Left renal pelvis (tissue), 4 donors: ENCODE measurements around the gene HERC2. TPM values are rescaled to one million over a fixed set of nuclear protein-coding genes. Genes with fewer than 3 reads are reported as not detected.
"Not testable (repeated sequence)": the region's sequence is repeated elsewhere in the genome, so short reads cannot be mapped to it uniquely, and the experiment has no call there.

Experiments
- DNase-seq, 4 donors: peaks; one replicate each; pipeline ENCODE4 v3.0.0-alpha.2; 2013; ENCODE audit warnings: low read depth in 4 of 4, low spot score in 3 of 4
- polyA plus RNA-seq, 4 donors: library from polyadenylated mRNA; unstranded; fragments of 120-200 nt; gene quantifications; one replicate each; pipeline ENCODE4 v1.2.1, GENCODE V29; 2013; ENCODE audit not compliant: insufficient read length in 4 of 4

Gene HERC2
- polyA plus RNA-seq, 4 donors: 36.8 to 60.4 (median 45.5) TPM

DNA sequence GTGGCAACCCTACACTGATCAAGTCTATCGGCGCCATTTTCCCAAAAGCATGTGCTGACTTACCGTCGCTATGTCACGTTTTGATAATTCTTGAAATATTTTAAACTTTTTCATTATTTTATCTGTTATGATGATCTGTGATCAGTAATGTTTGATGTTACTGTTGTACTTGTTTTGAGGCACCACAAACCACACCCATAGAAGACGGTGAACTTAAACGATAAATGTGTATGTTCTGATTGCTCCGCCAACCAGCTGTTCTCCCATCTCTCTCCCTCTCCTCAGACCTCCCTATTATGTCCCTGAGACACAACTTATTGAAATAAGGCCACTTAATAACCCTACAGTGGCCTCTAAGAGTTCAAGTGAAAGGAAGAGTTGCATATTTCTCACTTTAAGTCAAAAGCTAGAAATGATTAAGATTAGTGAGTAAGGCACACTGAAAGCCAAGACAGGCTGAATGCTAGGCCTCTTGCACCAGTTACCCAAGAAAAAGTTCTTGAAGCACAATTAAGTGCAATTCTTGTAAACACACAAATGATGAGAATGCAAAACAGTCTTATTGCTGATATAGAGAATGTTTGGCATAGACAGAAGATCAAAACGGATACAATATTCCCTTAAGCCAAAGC, 184.5 kb downstream of the HERC2 start:
- DNase-seq: not testable (repeated sequence)

DNA sequence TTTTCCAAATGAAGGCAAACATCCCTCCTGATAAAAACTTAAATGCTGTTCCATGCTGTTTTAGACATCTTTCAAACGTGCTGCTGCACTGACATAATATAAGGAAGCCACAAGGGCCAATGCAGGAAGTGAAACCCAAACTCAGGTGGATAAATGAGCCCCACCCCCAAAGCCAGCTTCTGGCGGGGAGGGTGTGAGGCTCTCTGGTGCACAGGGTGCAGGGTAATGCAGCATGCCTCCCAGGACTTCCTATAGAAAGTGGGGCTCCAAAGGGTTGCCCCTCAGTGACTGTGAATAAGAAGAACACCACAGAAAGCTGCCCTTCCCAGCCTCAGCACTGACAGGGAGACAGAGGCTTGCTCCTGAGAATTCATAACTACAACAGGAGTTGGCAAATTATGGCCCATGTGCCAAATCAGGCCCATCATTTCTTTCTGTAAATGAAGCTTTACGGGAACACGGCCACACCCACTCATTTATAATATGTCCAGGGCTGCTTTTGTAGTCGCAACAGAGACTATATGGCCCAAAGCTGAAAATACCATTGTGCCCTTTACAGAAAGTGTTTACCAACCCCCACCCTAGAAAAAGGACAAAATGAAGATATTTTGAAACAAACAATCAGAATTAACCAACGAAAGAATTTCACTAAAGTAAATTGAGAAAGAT, 185.6 kb downstream of the HERC2 start:
- DNase-seq: not testable (repeated sequence)

DNA sequence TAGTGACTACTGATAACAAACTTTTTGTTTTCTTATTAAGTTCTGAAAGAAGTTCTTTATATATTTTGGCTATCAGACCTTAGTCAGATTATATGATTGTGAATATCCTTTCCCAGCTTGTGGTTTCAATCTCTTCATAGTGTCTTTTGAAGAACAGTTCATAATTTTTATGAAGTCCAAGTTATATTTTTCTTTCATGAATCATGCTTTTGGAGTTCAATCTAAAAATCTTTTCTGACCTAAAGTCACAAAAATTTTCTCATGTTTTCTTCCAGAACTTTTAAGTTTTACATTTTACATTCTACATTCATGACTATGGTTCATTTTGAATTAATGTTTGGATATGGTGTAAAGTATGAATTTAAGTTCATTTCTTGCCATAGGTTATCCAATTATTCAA, 188.7 kb downstream of the HERC2 start:
- no peak for DNase-seq

DNA sequence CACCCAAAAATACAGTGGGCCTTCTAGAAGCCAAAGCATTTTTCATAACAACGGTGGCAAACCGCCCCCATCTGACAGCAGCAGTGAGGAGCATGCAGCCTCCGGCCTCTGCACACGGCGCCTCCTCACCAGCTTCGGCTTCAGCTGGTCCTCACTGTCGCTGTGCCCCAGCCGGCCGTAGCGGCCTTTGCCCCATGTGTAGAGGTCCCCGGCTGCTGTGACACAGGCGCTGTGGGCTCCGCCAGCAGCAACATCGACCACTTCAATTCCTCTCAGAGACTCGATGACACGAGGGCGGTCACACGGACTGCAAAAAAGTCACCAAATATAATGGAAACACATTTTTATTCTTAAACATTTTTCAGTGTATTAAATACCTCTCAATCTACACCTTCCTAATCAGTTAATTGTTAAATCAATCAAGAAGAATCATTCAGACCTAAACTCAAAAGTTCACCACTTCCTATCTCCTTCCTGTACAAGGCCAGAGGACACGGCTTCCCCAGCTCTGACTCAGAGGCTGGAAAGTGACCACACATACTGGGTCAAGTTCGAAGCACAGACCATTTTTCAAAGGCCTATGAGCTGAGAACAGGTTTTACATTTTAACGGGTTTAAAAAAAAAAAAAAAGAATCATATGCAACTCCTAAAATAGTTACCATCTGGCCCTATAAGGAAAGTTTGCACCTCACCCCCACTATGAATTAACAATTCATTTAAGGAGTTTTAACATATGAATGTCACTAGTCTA, 189.3 kb downstream of the HERC2 start:
- DNase-seq: no peak

DNA sequence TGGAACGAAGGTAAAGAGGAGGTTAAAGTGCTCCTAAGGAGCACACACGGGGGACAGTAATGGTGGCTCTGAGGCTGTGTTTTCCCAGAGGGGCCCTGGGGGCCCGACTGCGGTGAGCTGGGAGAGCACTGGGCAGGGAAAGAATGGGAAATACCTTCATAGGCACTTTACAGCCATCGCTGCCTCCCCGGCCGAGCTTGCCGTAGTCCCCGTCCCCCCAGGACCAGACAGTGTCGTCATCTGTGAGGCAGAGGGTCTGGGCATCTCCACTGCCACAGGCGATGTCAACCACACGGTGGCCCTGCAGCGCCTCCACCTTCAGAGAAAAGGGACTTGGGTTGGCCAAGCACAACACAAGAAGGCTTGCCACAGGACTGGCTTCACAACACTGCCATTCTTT, 190.0 kb downstream of the HERC2 start:
- no peak for DNase-seq

DNA sequence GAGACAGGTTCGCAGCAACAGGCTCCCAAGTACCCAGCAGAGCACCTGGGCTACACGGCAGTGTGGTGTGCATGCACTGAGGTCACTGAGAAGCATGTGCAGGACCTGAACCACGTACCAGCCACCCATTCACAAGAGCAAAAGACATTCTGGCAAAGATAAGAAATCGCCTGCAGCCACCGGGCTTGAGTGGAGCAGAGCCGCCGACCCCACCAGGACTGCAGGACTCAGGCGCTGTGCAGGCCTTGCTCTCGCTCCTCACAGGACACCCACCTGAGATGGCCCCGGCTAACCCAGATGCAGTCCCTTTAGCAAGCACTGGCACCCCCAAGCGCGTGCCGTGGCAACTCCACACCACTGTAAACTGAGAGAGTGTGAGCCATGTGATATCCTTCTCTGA, 190.6 kb downstream of the HERC2 start:
- DNase-seq: no peak

DNA sequence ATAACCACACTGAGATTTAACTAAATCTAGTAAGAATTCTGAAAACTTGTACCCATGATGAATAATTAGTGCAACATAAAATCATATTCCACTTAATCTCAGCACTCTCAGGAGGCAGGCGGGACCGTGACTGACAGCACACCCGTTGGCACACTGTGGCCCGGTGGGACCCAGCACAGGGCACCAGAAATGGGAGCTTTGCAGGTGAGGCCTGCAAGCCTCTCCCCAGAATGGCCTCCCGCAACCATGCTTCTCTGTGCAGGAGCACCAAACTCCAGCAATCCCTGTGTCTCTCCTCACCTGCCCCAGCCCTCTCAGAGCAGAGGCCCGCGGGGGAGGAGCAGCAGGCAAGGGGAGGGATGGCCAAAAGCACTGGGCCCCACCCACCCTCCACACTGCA, 191.3 kb downstream of the HERC2 start:
- DNase-seq: no peak

DNA sequence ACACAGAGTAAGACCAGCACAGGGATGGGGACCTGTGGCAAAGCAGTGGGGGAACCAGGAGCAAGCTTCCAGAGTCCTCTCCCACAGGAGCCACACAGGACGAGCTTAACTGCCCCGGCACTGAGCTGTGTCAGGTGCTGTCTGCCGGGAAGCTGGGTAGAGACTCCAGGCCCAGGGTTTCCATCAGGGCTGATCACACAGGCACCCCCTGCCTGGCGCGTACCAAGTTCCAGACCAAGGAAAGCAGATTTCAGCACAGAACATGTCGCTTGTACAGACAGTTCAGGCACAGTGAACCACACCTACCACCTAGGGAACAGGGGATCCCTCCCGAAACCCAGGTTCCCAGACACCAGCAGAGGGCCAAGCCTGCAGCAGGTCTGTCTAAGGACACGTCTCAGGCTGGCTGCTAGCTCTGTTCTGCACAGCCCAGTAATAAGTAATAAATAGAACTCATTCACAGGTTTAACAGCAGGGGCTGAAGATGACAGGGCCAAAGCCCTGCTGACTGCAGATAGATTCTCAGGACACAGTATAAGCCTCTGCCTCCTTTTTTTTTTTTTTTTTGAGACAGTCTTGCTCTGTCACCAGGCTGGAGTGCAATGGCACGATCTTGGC, 192.6 kb downstream of the HERC2 start:
- DNase-seq: no peak

DNA sequence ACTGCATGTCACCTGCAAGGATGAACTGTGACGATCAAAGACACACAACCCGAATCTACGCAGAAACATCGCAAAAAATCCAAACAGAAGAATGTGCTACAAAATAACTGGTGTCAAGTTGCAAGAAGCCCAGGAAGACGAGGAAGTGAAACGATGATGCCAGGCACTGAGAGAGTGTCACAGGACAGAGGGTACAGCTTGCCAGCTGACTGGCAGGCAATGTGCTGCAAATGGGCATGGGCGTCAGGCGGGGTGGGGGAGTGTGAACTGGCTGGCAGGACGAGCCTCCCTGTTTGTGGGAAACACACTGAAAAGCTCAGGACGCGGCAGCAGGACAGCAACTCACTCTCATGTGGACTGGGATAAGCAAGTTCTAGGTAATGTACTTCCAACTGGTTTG, 193.9 kb downstream of the HERC2 start:
- no peak for DNase-seq

DNA sequence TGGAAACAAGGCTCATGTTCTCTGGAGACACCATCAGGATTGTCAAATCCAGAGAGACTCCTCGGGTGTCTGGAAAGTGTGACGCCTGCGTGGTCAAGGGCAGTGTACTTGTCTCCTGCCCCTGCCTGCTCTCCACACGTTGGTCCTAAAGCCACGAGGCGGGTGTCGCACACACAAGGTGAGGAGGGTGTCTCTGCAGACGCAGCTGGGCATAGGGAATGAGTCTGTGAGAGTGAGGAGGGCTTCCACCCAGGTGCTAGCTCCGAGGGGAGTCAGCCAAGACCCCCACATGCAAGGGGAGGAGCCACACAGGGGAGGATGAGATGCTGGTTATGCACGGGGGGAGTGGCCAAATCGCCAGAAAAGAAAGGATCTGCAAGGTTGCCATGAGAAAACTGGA, 194.9 kb downstream of the HERC2 start:
- no peak for DNase-seq

DNA sequence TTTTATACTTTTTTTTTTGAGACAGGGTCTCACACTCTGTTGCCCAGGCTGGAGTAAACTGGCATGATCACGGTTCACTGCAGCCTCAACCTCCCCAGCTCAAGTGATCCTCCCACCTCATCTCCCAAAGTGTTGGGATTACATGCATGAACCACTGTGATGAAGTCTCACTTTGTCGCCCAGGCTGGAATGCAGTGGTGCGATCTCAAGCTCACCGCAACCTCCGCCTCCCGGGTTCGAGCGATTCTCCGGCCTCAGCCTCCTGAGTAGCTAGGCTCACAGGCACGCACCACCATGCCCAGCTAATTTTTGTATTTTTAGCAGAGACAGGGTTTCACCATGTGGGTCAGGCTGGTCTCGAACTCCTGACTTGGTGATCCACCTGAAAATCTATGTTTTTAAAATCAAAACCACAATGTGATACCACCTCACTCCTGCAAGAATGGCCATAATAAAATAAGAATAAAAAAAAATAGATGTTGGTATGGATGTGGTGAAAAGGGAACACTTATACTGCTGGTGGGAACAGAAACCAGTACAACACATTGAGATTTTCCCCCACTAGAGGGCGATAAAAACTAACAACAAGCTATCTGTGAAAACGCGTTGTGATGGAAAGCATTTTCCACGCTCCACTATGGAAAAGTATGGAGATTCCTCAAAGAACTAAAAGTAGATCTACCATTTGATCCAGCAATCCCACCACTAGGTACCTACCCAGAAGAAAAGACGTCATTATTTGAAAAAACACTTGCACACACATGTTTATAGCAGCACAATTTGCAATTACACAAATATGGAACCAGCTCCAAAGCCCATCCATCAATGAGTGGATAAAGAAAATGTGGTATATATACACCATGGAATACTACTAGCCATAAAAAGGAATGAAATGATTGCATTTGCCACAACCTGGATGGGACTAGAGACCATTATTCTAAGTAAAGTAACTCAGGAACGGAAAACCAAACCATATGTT, 196.0 kb downstream of the HERC2 start:
- DNase-seq: no peak

DNA sequence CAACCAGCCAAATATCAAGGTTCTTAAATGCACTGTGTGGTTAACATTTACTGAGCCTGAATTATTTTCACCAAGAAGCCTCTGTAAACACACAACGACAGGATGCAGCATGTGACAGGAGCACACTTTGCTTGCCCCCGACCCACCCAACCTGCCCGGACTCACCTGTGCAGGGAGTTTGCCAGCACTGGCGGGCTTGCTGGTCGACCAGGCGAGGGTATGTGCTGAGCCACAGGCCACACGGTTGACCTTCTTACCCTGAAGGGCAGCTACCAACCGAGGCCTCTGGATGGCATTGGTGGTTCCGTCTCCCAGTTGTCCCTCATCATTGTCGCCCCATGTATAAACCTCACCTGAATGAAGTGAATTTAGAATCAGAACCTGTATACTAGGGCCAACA, 197.1 kb downstream of the HERC2 start:
- DNase-seq: no peak

DNA sequence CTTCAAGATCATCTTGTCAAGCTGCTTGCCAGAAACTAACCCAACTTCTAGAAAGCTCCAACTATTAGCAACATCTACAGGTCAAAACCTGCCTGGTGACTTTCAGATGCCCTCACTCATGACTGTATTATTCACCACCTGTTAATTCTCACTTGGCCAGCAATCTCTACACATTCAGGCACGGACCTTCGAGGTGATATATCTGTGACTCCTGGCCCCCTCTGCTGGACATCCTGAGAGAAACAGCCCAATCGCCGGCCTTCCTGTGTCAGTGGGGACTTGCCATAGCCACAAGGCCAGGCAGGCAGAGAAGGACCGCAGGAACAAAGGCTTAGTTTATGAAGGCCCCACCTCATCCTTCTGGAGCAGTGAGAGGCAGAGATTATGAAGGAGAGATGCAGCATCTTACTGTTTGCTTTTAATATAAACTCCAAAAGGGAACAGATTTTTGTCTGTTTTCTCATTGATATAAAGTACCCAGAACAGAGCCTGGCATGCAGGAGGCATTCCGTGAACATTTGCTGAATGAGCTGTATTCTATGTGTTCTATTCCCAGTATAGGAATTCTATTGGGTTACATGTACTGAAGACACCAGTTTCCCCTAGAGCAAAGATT, 198.5 kb downstream of the HERC2 start:
- DNase-seq: peak in 1 of 4 donors; percentile 59

DNA sequence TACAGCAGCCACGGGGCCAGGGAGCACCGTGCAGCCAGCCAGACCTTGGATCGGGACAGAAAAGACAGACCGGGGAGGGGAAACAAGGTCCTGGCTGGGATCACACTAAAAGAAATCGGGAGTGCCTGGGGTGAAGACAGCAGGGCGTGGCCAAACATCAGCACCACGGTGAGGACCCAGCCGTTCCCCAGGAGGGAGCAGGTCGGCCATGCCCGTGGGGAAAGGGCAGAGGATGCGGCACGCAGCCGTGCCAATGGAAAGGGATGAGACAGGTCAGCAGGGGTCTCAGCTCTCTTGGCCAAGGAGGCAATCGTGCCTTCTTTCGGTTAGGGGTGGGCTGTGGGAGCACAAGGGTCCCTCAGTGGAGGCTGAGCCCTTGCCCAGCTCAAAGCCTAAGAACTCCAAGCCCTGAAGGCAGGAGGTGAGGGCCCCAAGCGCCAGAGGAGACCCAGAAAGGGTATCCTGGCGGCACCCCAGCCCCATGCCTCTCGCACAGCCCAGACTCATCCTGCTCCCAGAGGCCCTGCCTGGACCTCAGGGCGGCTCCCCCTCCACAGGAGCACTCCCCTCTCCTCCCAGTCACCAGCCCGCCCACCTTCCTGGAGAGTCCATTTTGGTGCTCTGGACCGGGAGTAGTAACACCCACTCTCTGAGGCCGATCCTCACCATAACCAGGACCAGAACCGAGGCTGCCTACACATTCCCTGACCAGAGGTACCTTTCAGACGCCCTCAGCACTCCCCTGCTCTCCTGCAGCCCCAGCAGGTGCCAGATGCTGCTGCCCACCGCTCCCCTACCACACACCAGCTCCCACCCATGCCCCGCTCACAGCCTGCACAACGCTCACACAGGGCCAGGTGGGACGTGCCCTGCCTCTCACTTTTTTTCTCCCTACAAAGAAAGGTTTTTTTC, 199.7 kb downstream of the HERC2 start:
- DNase-seq: no peak

DNA sequence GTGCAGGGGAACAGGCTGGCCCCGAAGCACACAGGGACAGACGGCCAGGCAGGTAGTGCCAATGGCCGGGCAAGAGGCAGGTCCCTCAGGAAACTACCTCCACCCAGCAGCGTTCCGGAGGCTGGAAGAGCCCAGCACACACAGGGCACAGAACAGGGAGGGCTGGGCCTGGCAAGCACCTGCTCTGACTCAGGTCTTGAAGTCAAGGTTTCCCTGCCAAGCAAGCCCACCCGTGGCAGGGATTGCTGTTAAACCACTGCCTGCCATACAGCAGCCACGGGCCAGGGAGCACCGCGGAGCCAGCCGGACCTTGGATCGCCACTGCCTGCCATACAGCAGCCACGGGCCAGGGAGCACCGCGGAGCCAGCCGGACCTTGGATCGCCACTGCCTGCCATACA, 200.4 kb downstream of the HERC2 start:
- DNase-seq: not testable (repeated sequence)

DNA sequence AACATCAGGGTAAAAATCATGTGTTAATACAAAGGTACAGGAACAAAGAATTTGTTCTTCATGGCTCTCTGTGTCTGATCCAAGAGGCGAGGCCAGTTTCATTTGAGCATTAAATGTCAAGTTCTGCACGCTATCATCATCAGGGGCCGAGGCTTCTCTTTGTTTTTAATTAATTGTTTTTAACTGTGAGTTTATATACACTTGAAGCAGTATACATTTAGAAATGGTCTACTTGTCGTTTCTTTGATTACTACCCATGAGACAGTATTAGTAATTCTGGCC, 201.7 kb downstream of the HERC2 start:
- no peak for DNase-seq

DNA sequence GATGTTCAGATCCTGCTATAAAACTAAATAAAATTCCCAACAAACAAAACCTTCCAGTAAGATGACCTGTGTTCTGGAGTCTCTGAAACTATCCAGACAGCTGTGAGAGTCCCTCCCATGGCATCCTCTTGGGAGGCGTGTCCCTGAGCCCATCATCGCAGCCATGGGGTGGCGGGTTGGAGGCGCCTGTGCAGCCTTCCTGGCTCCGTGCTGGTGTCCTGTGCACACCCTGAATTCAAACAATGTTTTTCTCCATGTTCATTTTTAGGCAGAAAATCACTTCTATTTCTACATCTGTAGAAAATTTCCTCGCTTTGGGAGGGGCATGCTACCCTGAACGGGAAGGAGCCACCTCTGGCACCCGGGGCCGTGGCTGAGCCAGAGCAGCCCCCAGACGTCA, 203.4 kb downstream of the HERC2 start:
- no peak for DNase-seq

DNA sequence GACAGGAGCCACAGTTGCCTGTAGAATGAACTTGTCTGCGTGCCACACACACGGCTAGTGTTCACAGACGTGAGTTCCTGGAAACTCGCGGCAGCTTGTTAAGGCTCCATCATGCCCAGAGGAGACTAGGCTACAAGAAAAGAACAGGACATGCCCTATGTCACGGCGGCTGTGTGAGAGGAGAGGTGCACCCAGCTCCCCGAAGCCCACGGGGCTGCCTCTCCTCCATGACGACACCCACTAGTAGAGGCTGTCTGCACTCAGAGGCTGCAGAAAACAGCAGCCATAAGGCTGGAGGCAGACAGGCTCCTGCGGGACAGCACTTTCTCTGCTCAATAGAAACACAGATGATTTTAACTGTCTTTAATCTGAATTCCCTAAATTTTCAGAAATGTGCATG, 203.9 kb downstream of the HERC2 start:
- DNase-seq: no peak

DNA sequence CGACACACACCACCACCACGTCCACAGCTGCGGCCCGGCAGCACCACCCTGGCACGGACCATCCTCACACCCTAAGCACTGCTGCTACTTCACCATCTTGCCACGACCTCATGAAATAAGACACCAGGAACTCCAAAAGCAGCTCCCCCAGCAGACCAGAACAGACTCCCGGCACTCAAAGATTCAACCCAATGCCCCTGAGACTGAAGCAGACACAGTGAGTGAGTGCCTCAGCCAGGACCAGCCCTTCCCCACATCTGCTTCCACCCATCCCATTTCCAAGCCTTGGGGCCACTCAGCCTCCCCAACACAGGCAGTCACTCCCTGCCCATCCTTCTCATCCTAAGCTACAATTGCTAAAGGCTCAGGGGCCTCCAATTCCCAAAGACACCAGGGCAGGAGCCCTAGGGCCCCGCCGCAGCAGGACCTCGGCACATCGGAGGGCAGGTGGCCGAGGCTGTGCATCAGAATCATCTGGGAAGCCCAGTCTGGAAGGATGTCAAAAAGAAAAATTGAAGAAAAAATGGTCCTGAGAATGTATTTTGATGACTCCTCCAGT, 204.5 kb downstream of the HERC2 start:
- DNase-seq: no peak
